Neutrophil (primary cell): ENCODE measurements around the gene CHRNA7.
"Not testable (repeated sequence)": the region's sequence is repeated elsewhere in the genome, so short reads cannot be mapped to it uniquely, and the experiment has no call there.

Source experiments
- H3K27ac ChIP-seq: fragments of 200-600 bp; sonication (generic); 2 replicates; pipeline ENCODE4 v1.5.1; 2016; ENCODE audit warnings: mild to moderate bottlenecking, moderate library complexity
- H3K27me3 ChIP-seq: fragments of 200-600 bp; sonication (generic); 2 replicates; pipeline ENCODE4 v1.6.0; 2016; ENCODE audit warnings: mild to moderate bottlenecking
- H3K36me3 ChIP-seq: fragments of 200-600 bp; sonication (generic); 2 replicates; pipeline ENCODE4 v1.5.1; 2017
- H3K4me1 ChIP-seq, 2 experiments: fragments of 200-600 bp in 1 of 2; sonication (generic) in 1 of 2; 1 replicate in 1 of 2; 2 replicates in 1 of 2; pipeline versions ENCODE4 v1.5.1 to v1.6.1; 2013 to 2016; ENCODE audit warnings: low read depth in 1 of 2, low read length in 1 of 2, mild to moderate bottlenecking in 1 of 2, moderate library complexity in 1 of 2; ENCODE audit not compliant: control insufficient read depth in 1 of 2, insufficient read depth in 1 of 2
- H3K4me3 ChIP-seq, 2 experiments: fragments of 200-600 bp in 1 of 2; sonication (generic) in 1 of 2; 1 replicate in 1 of 2; 2 replicates in 1 of 2; pipeline ENCODE4 v1.5.1; 2013 to 2016; ENCODE audit warnings: low read depth in 1 of 2, low read length in 1 of 2, mild to moderate bottlenecking in 1 of 2, moderate library complexity in 1 of 2
- H3K9me3 ChIP-seq: fragments of 200-600 bp; sonication (generic); 2 replicates; pipeline ENCODE4 v1.5.1; 2016
- TF ChIP-seq, protein P1 (sequence below): fragments of 200-600 bp; sonication (generic); IDR thresholded peaks from 2 replicates; pipeline ENCODE4 v1.5.1; 2016; ENCODE audit warnings: antibody characterized with exemption

The CHRNA7 gene

DNA sequence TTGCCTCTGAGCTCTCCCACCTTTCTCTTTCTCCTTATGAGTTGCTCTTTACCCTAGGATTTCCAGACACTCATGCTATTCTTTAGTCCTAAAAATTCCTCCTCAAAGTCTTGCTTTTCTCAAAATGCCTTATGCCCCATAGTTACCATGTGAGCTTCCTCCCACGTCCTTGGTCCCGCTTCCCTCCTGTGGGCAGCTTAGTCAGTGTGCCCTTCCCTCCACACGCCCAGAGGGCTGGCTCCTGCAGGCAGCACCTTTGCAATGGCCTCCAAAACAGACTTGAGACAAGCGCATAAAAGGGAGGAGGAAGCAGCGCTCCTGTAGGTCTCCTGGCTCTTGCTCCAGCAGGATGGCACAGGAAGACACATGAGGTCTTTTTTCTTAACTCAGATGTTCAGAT lies 168.6 kb downstream of the CHRNA7 start:
- not testable (repeated sequence) for H3K27ac ChIP-seq, H3K4me1 ChIP-seq, H3K9me3 ChIP-seq, H3K4me3 ChIP-seq, H3K36me3 ChIP-seq, H3K27me3 ChIP-seq

DNA sequence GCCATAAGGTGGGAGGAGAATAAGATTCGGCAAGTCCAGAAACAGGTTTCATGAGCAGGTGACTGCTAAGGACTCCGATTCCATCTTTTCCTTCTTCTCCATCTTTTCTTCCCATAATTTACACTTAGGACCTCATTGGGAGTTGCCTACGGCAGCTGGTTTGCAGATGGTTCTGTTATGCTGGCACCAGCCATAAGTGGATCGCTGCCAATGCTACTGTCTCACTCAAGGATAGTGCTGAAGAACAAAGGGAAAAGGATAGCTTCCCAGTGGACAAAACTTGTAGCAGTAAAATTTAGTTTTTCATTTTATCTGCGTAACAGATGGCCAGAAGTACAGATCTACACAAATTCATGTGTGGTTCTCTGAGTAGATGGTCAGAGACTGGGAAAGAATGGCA lies 178.8 kb downstream of the CHRNA7 start:
- not testable (repeated sequence) for H3K36me3 ChIP-seq, H3K9me3 ChIP-seq, H3K4me1 ChIP-seq, H3K27me3 ChIP-seq, H3K4me3 ChIP-seq, H3K27ac ChIP-seq

DNA sequence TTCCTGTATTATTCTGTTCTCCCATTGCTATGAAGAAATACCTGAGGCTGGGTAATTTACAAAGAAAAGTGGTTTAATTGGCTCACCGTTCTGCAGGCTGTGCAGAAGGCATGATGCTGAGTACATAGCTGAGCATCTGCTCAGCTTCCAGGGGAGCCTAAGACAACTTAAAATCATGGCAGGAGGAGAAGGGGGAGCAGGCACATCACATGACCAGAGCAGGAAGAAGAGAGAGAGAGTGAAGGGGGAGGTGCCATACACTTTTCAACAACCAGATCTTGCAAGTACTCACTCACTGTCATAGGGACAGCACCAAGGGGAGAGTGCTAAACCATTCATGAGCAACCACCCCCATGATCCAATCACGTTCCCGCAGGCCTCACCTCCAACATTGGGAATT lies 188.4 kb downstream of the CHRNA7 start:
- TF ChIP-seq, protein P1, sequence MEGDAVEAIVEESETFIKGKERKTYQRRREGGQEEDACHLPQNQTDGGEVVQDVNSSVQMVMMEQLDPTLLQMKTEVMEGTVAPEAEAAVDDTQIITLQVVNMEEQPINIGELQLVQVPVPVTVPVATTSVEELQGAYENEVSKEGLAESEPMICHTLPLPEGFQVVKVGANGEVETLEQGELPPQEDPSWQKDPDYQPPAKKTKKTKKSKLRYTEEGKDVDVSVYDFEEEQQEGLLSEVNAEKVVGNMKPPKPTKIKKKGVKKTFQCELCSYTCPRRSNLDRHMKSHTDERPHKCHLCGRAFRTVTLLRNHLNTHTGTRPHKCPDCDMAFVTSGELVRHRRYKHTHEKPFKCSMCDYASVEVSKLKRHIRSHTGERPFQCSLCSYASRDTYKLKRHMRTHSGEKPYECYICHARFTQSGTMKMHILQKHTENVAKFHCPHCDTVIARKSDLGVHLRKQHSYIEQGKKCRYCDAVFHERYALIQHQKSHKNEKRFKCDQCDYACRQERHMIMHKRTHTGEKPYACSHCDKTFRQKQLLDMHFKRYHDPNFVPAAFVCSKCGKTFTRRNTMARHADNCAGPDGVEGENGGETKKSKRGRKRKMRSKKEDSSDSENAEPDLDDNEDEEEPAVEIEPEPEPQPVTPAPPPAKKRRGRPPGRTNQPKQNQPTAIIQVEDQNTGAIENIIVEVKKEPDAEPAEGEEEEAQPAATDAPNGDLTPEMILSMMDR = no peak
- Histone ChIP-seq H3K4me1 (no peaks in the 10 kb centered on the region), H3K36me3 (no peaks in the 10 kb centered on the region)

More for the DNA sequence above, 188.4 kb downstream of the CHRNA7 start:
- H3K4me3 ChIP-seq = no peak overlapping the region
- H3K9me3 ChIP-seq = no peaks in the 10 kb centered on the region
- no peak overlapping the region for H3K27ac ChIP-seq
- no peaks in the 10 kb centered on the region for H3K27me3 ChIP-seq
